CD14-positive monocyte (primary cell): ENCODE data around the gene JSRP1. TPM values are rescaled to one million over a fixed set of nuclear protein-coding genes. Genes with fewer than 3 reads are reported as not detected.

Source experiments
- DNase-seq, 3 donors: peaks; one replicate each; pipeline ENCODE4 v3.0.0-alpha.2; 2011 to 2022
- H2AFZ ChIP-seq: 2 replicates; pipeline ENCODE4 v1.6.0; 2012; ENCODE audit warnings: mild to moderate bottlenecking, low read depth, low read length, inconsistent platforms; ENCODE audit not compliant: insufficient read depth, poor library complexity, severe bottlenecking
- H3K27ac ChIP-seq, 2 donors: 1 replicate in 1 of 2; 2 replicates in 1 of 2; pipeline ENCODE4 v1.5.1; 2012 to 2013; ENCODE audit warnings: low read length in 2 of 2, control low read depth in 1 of 2, inconsistent platforms in 1 of 2, low read depth in 1 of 2, mild to moderate bottlenecking in 1 of 2
- H3K27me3 ChIP-seq, 2 donors: one replicate each; pipeline versions ENCODE4 v1.6.0 to v1.6.1; 2011 to 2013; ENCODE audit warnings: low read length in 2 of 2; ENCODE audit not compliant: control insufficient read depth in 2 of 2, insufficient read depth in 2 of 2
- H3K36me3 ChIP-seq, 2 donors: replicated peaks in 1 of 2; 1 replicate in 1 of 2; 2 replicates in 1 of 2; pipeline versions ENCODE4 v1.5.1 to v1.6.1; 2012 to 2013; ENCODE audit warnings: low read length in 2 of 2, control low read depth in 1 of 2, inconsistent platforms in 1 of 2, mild to moderate bottlenecking in 1 of 2; ENCODE audit not compliant: insufficient read depth in 2 of 2, control insufficient read depth in 1 of 2
- H3K4me1 ChIP-seq, 2 donors: 1 replicate in 1 of 2; 2 replicates in 1 of 2; pipeline versions ENCODE4 v1.5.1 to v1.6.1; 2012 to 2013; ENCODE audit warnings: low read length in 2 of 2, control low read depth in 1 of 2, inconsistent platforms in 1 of 2, mild to moderate bottlenecking in 1 of 2, moderate library complexity in 1 of 2; ENCODE audit not compliant: insufficient read depth in 2 of 2, control insufficient read depth in 1 of 2
- H3K4me2 ChIP-seq: replicated peaks from 2 replicates; pipeline ENCODE3; 2012; ENCODE audit warnings: low read length, moderate library complexity, mild to moderate bottlenecking; ENCODE audit not compliant: poor library complexity, severe bottlenecking; ENCODE audit errors: extremely low read depth
- H3K4me3 ChIP-seq, 3 experiments: fragments of 200-600 bp in 1 of 3; sonication (generic) in 1 of 3; replicated peaks in 1 of 3; 1 replicate in 2 of 3; 2 replicates in 1 of 3; pipeline ENCODE4 v1.5.1; 2011 to 2013; ENCODE audit warnings: low read length in 3 of 3, mild to moderate bottlenecking in 3 of 3, control low read depth in 2 of 3, low read depth in 2 of 3, inconsistent platforms in 1 of 3, moderate library complexity in 1 of 3
- H3K79me2 ChIP-seq: 2 replicates; pipeline ENCODE4 v1.6.0; 2012; ENCODE audit warnings: mild to moderate bottlenecking, control low read depth, inconsistent platforms, low read length, moderate library complexity; ENCODE audit not compliant: insufficient read depth
- H3K9ac ChIP-seq: 2 replicates; pipeline ENCODE4 v1.6.0; 2017; ENCODE audit warnings: low read length, mild to moderate bottlenecking; ENCODE audit not compliant: insufficient read depth, poor library complexity, severe bottlenecking
- H3K9me3 ChIP-seq, 2 donors: replicated peaks in 1 of 2; 1 replicate in 1 of 2; 2 replicates in 1 of 2; pipeline versions ENCODE4 v1.5.1 to v1.6.1; 2012 to 2013; ENCODE audit warnings: low read length in 2 of 2, control low read depth in 1 of 2; ENCODE audit not compliant: control insufficient read depth in 1 of 2, insufficient read depth in 1 of 2
- H4K20me1 ChIP-seq: 2 replicates; pipeline ENCODE4 v1.6.0; 2012; ENCODE audit warnings: mild to moderate bottlenecking, low read length, control low read depth, moderate library complexity; ENCODE audit not compliant: insufficient read depth
- H3K27ac Mint-ChIP-seq, 7 donors: one replicate each; pipeline ENCODE4 v1.8.0; 2020; ENCODE audit warnings: mild to moderate bottlenecking in 7 of 7, mixed read lengths in 7 of 7, moderate library complexity in 6 of 7, inconsistent platforms in 2 of 7
- H3K27me3 Mint-ChIP-seq, 3 donors: one replicate each; pipeline ENCODE4 v1.8.0; 2021 to 2022; ENCODE audit warnings: low read depth in 3 of 3, mild to moderate bottlenecking in 3 of 3, mixed read lengths in 3 of 3, moderate library complexity in 3 of 3, inconsistent platforms in 1 of 3
- H3K36me3 Mint-ChIP-seq, 2 donors: one replicate each; pipeline ENCODE4 v1.8.0; 2020; ENCODE audit warnings: mixed read lengths in 2 of 2, inconsistent platforms in 1 of 2, mild to moderate bottlenecking in 1 of 2
- H3K4me1 Mint-ChIP-seq: one replicate; pipeline ENCODE4 v1.8.0; 2020; ENCODE audit warnings: mild to moderate bottlenecking, mixed read lengths
- H3K4me3 Mint-ChIP-seq, 2 donors: one replicate each; pipeline ENCODE4 v1.8.0; 2020; ENCODE audit warnings: mild to moderate bottlenecking in 2 of 2, mixed read lengths in 2 of 2, moderate library complexity in 1 of 2
- H3K9me3 Mint-ChIP-seq, 7 donors: one replicate each; pipeline ENCODE4 v1.8.0; 2020 to 2022; ENCODE audit warnings: mixed read lengths in 7 of 7, mild to moderate bottlenecking in 6 of 7, moderate library complexity in 6 of 7, inconsistent platforms in 2 of 7
- CTCF ChIP-seq: fragments of 200-600 bp; IDR thresholded peaks from one replicate; pipeline ENCODE4 v1.8.0; 2022; ENCODE audit warnings: antibody characterized with exemption, mild to moderate bottlenecking
- WGBS: methylation state at CpG from one replicate; pipeline ENCODE4 v1.1.5; 2013; ENCODE audit warnings: missing lambda C conversion rate; ENCODE audit not compliant: insufficient coverage; 5-methylcytosine and 5-hydroxymethylcytosine counted together
- intact Hi-C, 2 donors: fragments of 100-400 bp; cut with micrococcal nuclease; formaldehyde crosslinking; loops; one replicate each; pipeline versions ENCODE4 v1.15.0 to v1.15.1; 2023
- polyA plus RNA-seq, 3 donors: library from polyadenylated mRNA; depleted of rRNA in 1 of 3; unstranded in 2 of 3; stranded (reverse) in 1 of 3; fragments of 300-500 nt in 2 of 3; fragments of >200 nt in 1 of 3; fragmentation: Illumina TruSeq in 2 of 3; gene quantifications; 1 replicate in 2 of 3; 2 replicates in 1 of 3; pipeline ENCODE4 v1.2.3, GENCODE V29; 2012 to 2021

The JSRP1 gene
- polyA plus RNA-seq, 3 donors, result 0.38 to 0.50 TPM; not detected in 1

GRCh38 chr19:2289714-2290435 is 33.7 kb upstream of the JSRP1 start:
- Mint-ChIP-seq H3K36me3 (peaks cover 19 to 37% of the 10 kb centered on the region in 2 donors), H3K27ac (peak overlapping the region; percentile 87 to 97 (median 96)), H3K27me3 (peaks cover 4 to 17% (median 13%) of the 10 kb centered on the region in 3 donors), H3K4me3 (peak overlapping the region; percentile 82 to 91), H3K9me3 (peaks cover 0 to 3% (median 0%) of the 10 kb centered on the region in 7 donors), H3K4me1 (peaks cover 70% of the 10 kb centered on the region)
- Histone ChIP-seq H3K79me2 (peaks cover 43% of the 10 kb centered on the region), H3K4me2 (peak overlapping the region; percentile 85), H3K27ac (peak overlapping the region; percentile 79 to 96), H3K4me3 (peak overlapping the region; percentile 38 to 82 (median 65)), H3K36me3 (peaks cover 9 to 24% of the 10 kb centered on the region in 2 donors), H3K9ac (peak overlapping the region; percentile 92), H4K20me1 (peaks cover 45% of the 10 kb centered on the region), H3K9me3 (no peaks in the 10 kb centered on the region), H3K27me3 (no peaks in the 10 kb centered on the region), H3K4me1 (peaks cover 52 to 86% of the 10 kb centered on the region in 2 donors), H2AFZ (peak overlapping the region; percentile 59)
- intact Hi-C loops, result loop anchor here in 1 of 2 donors (10.0 kb wide), 1 partner anchor 105 kb away; no protein-coding TSS in a partner anchor
- DNase-seq, result peak; percentile 89 to 92 (median 89)
- under 1% methylated on average over 65 of the region's 74 CpGs for WGBS
- no peak for TF ChIP-seq CTCF

- Histone ChIP-seq H3K4me2 (peak overlapping the region; percentile 85), H3K27ac (peak overlapping the region; percentile 79 to 96), H3K9me3 (no peaks in the 10 kb centered on the region), H3K27me3 (no peaks in the 10 kb centered on the region), H4K20me1 (peaks cover 37% of the 10 kb centered on the region), H3K4me1 (peaks cover 50 to 80% of the 10 kb centered on the region in 2 donors), H2AFZ (no peak overlapping the region), H3K4me3 (peak overlapping the region; percentile 4 to 82 (median 65)), H3K9ac (peak overlapping the region; percentile 92), H3K79me2 (peaks cover 41% of the 10 kb centered on the region), H3K36me3 (peaks cover 9 to 20% of the 10 kb centered on the region in 2 donors)
- peaks cover 18 to 31% of the 10 kb centered on the region in 2 donors for H3K36me3 Mint-ChIP-seq
- peak in 2 of 3 donors; percentile 14 to 26 for DNase-seq
- no peak for TF ChIP-seq CTCF
- H3K9me3 Mint-ChIP-seq, result peaks cover 0 to 3% (median 0%) of the 10 kb centered on the region in 7 donors
- H3K4me3 Mint-ChIP-seq, result peak overlapping the region; percentile 82 to 91
- peak overlapping the region; percentile 87 to 97 (median 96) for H3K27ac Mint-ChIP-seq
- peaks cover 4 to 17% (median 13%) of the 10 kb centered on the region in 3 donors for H3K27me3 Mint-ChIP-seq
- WGBS, result 31% methylated on average over 22 of the region's 28 CpGs
- intact Hi-C loops, result loop anchor here in 1 of 2 donors (10.0 kb wide), 1 partner anchor 106 kb away; no protein-coding TSS in a partner anchor
- H3K4me1 Mint-ChIP-seq, result peaks cover 65% of the 10 kb centered on the region
These were observed 32.8 kb upstream of the JSRP1 start for GRCh38 chr19:2288818-2289713.
